ENCODE measurements around the gene RARB.

GRCh38 chr3:25576146-25576545, 148.1 kb downstream of the RARB start:
- TF ChIP-seq CTCF (IDR thresholded peaks at IDR 0.05 in 8 of 11, conservative IDR thresholded peaks at IDR 0.05 in 3 of 11): no peak
- no peak for TF ChIP-seq POLR2A (IDR thresholded peaks at IDR 0.05)
